ENCODE data around the gene PAM. TPM values are rescaled to one million over a fixed set of nuclear protein-coding genes. Genes with fewer than 3 reads are reported as not detected.

PAM gene
- total RNA-seq, 2 experiments from 2014 or later: 15.1 to 16.1 TPM

GRCh38 chr5:102858808-102859207, 103.7 kb downstream of the PAM start:
- CTCF ChIA-PET: no interaction called here
- no peak for ATAC-seq (ENCODE audit: poor library complexity)
- intact Hi-C loops (cut with DNase I, micrococcal nuclease): no loop called here

GRCh38 chr5:102860035-102860434, 104.9 kb downstream of the PAM start:
- TF ChIP-seq CTCF (IDR thresholded peaks at IDR 0.05): no peak
- Mint-ChIP-seq H3K4me1 (ENCODE audit: low read depth) (peaks cover 9% of the 10 kb centered on the region), H3K9me3 (no peaks in the 10 kb centered on the region), H3K27me3 (peaks cover 9% of the 10 kb centered on the region), H3K4me3 (no peak overlapping the region), H3K27ac (no peak overlapping the region), H3K36me3 (ENCODE audit: low read depth) (peaks cover under 1% of the 10 kb centered on the region)
- POLR2A ChIA-PET: no interaction called here
- Histone ChIP-seq H3K4me3 (ENCODE audit: low read length) (no peak overlapping the region), H3K27ac (ENCODE audit: low read depth in 1 of 2, low read length in 2 of 2) (no peak overlapping the region), H3K36me3 (ENCODE audit: insufficient read depth, low read length) (no peaks in the 10 kb centered on the region), H3K9me3 (ENCODE audit: control insufficient read depth in 1 of 2, insufficient read depth in 1 of 2, low read length in 2 of 2) (no peaks in the 10 kb centered on the region), H3K4me1 (ENCODE audit: insufficient read depth, low read length) (no peaks in the 10 kb centered on the region), H3K27me3 (ENCODE audit: control insufficient read depth in 1 of 2, insufficient read depth in 2 of 2, low read length in 2 of 2) (peaks cover under 1 to 1% of the 10 kb centered on the region in 2 experiments)
- ATAC-seq (ENCODE audit: poor library complexity) (no peak), DNase-seq (no peak)
- CTCF ChIA-PET: no interaction called here
- intact Hi-C loops (cut with DNase I, micrococcal nuclease): no loop called here

More at GRCh38 chr5:102858808-102859207, 103.7 kb downstream of the PAM start:
- no peaks in the 10 kb centered on the region for H3K36me3 Mint-ChIP-seq (ENCODE audit: low read depth)
- no peak overlapping the region for H3K4me3 ChIP-seq (ENCODE audit: low read length)
- POLR2A ChIA-PET: no interaction called here
- no peaks in the 10 kb centered on the region for H3K4me1 ChIP-seq (ENCODE audit: insufficient read depth, low read length)
- no peak overlapping the region for H3K27ac ChIP-seq (ENCODE audit: low read depth in 1 of 2, low read length in 2 of 2)
- no peaks in the 10 kb centered on the region for H3K27me3 ChIP-seq (ENCODE audit: control insufficient read depth in 1 of 2, insufficient read depth in 2 of 2, low read length in 2 of 2)
- peaks cover 13% of the 10 kb centered on the region for H3K4me1 Mint-ChIP-seq (ENCODE audit: low read depth)
- no peaks in the 10 kb centered on the region for H3K9me3 ChIP-seq (ENCODE audit: control insufficient read depth in 1 of 2, insufficient read depth in 1 of 2, low read length in 2 of 2)
- no peak overlapping the region for H3K27ac Mint-ChIP-seq
- no peak overlapping the region for H3K4me3 Mint-ChIP-seq
- no peaks in the 10 kb centered on the region for H3K27me3 Mint-ChIP-seq
- TF ChIP-seq CTCF (IDR thresholded peaks at IDR 0.05): no peak
- H3K36me3 ChIP-seq (ENCODE audit: insufficient read depth, low read length): no peaks in the 10 kb centered on the region
- H3K9me3 Mint-ChIP-seq: no peaks in the 10 kb centered on the region
- no peak for DNase-seq

GRCh38 chr5:102863058-102863457, 108.0 kb downstream of the PAM start:
- peaks cover 14 to 18% of the 10 kb centered on the region in 2 experiments for H3K27me3 ChIP-seq (ENCODE audit: control insufficient read depth in 1 of 2, insufficient read depth in 2 of 2, low read length in 2 of 2)
- no peak for ATAC-seq (ENCODE audit: poor library complexity)
- POLR2A ChIA-PET: no interaction called here

More at GRCh38 chr5:102863058-102863457, 108.0 kb downstream of the PAM start:
- no peak overlapping the region for H3K4me3 ChIP-seq (ENCODE audit: low read length)
- no peak overlapping the region for H3K27ac Mint-ChIP-seq
- CTCF ChIA-PET: no interaction called here
- H3K9me3 ChIP-seq (ENCODE audit: control insufficient read depth in 1 of 2, insufficient read depth in 1 of 2, low read length in 2 of 2): no peaks in the 10 kb centered on the region
- H3K27ac ChIP-seq (ENCODE audit: low read depth in 1 of 2, low read length in 2 of 2): no peak overlapping the region
- H3K4me3 Mint-ChIP-seq: no peak overlapping the region
- no peaks in the 10 kb centered on the region for H3K9me3 Mint-ChIP-seq
- TF ChIP-seq CTCF (IDR thresholded peaks at IDR 0.05): no peak
- DNase-seq: no peak
- H3K36me3 ChIP-seq (ENCODE audit: insufficient read depth, low read length): no peaks in the 10 kb centered on the region
- peaks cover 30% of the 10 kb centered on the region for H3K27me3 Mint-ChIP-seq
- intact Hi-C loops (cut with DNase I, micrococcal nuclease): no loop called here
- H3K4me1 Mint-ChIP-seq (ENCODE audit: low read depth): peaks cover 15% of the 10 kb centered on the region
- H3K4me1 ChIP-seq (ENCODE audit: insufficient read depth, low read length): peaks cover 9% of the 10 kb centered on the region
- H3K36me3 Mint-ChIP-seq (ENCODE audit: low read depth): peaks cover 4% of the 10 kb centered on the region

Data from CD4-positive, alpha-beta T cell (primary cell).